HUDEP-2 (cell line): Measurements from ENCODE around the gene KIAA0753.

Experiments
- DNase-seq, 76 experiments: peaks; one replicate each; lab custom pipeline; 2025; ENCODE audit not compliant: unreplicated experiment in 76 of 76; lab: John Stamatoyannopoulos, UW

KIAA0753 gene

GRCh38 chr17:6640536-6641246 lies at the start of gene KIAA0753, which contains the start of gene TXNDC17:
Gene KIAA0753 (minus strand): TSS chr17:6640711. CDS start chr17:6635103, 5,608 bp downstream.
Gene TXNDC17 (plus strand): TSS chr17:6641060. CDS start chr17:6641083, 23 bp downstream.
- peak in 75 of 76 experiments; percentile 12 to 93 (median 81) for DNase-seq

- DNase-seq, result no peak
Measured at GRCh38 chr17:6688944-6689343, 48.4 kb upstream of the KIAA0753 start.

GRCh38 chr17:6686026-6686425 lies 45.5 kb upstream of the KIAA0753 start:
- DNase-seq, result no peak

- no peak for DNase-seq
Measured at GRCh38 chr17:6684881-6685767, 44.6 kb upstream of the KIAA0753 start.

GRCh38 chr17:6684460-6684783 lies 43.9 kb upstream of the KIAA0753 start:
- DNase-seq, result no peak

GRCh38 chr17:6683730-6684459 lies 43.4 kb upstream of the KIAA0753 start:
- DNase-seq, result no peak

- DNase-seq, result no peak
Measured at GRCh38 chr17:6683081-6683684, 42.7 kb upstream of the KIAA0753 start.

- no peak for DNase-seq
Measured at GRCh38 chr17:6682339-6682738, 41.8 kb upstream of the KIAA0753 start.

GRCh38 chr17:6681671-6682070 lies 41.2 kb upstream of the KIAA0753 start:
- DNase-seq, result no peak

- DNase-seq, result no peak
Measured at GRCh38 chr17:6681176-6681575, 40.7 kb upstream of the KIAA0753 start.

GRCh38 chr17:6679241-6679640 lies 38.7 kb upstream of the KIAA0753 start:
- no peak for DNase-seq

- no peak for DNase-seq
Measured at GRCh38 chr17:6677946-6678345, 37.4 kb upstream of the KIAA0753 start.

GRCh38 chr17:6677158-6677831 lies 36.8 kb upstream of the KIAA0753 start:
- DNase-seq, result no peak

- DNase-seq, result no peak
Measured at GRCh38 chr17:6676802-6677157, 36.3 kb upstream of the KIAA0753 start.

- DNase-seq, result peak in 69 of 76 experiments; percentile 4 to 82 (median 56)
Measured at GRCh38 chr17:6675201-6675825, 34.8 kb upstream of the KIAA0753 start.

GRCh38 chr17:6674586-6674985 lies 34.1 kb upstream of the KIAA0753 start:
- DNase-seq, result no peak

GRCh38 chr17:6671431-6671830 lies 30.9 kb upstream of the KIAA0753 start:
- no peak for DNase-seq

GRCh38 chr17:6670999-6671398 lies 30.5 kb upstream of the KIAA0753 start:
- no peak for DNase-seq

- DNase-seq, result no peak
Measured at GRCh38 chr17:6670571-6670970, 30.1 kb upstream of the KIAA0753 start.
